Colon (tissue), 2 donors: ENCODE measurements around the gene TTC39A.

ENCODE experiments used
- FAIRE-seq: peaks from 2 replicates; lab custom pipeline; 2012; peaks lifted over from hg19 to GRCh38; lab: Jason Lieb, UNC
- donor health status: control.
- donor health status: control.

The TTC39A gene

GRCh38 chr1:51313961-51314777 lies 16.2 kb downstream of the TTC39A start:
- no peak for FAIRE-seq

DNA sequence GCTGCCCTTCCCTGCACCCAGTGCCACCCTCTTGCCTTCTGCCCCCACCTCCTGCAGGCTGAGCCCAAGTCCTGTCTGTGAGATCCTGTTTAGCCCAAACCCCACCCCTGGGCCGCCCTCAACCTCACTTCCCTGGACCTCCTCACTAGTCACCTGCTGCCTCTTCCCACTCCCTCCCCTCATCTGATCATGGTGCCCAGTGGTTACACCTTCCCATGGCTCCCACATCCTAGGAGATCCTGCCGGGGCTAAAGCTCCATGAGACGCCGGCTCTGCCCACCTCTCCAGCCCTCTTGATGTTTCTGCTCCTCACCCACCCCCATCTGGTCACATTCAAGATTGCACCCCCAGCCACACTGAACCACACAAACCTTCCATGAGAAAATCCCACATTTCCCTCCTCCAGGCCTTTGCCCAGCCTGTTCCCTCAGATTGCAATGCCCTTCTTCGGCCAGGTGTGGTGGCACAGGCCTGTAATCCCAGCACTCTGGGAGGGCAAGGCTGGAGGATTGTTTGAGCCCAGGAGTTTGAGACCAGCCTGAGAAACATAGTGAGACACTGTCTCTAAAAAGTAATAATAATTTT lies 17.0 kb downstream of the TTC39A start:
- FAIRE-seq, result no peak

GRCh38 chr1:51312718-51313117 lies 17.6 kb downstream of the TTC39A start:
- no peak for FAIRE-seq

DNA sequence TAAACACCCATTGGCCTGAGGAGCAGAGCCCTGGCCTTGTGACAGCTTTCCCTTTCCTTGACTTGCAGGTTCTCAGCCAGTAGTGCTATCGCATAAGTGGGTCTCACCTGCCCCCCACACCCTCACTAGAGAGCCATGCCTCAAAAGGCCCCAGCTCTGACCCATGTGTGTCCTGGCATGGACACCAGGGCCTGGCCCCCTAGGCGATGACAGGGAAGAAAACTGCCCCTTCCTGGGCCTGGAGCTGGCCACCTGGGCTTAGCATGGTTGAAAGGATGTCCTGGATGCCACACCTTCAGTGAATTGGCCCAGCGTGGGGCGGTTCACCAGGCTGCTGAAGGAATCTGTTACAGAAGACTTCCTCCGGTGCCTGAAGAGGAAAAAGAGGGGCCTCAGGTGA lies 18.5 kb downstream of the TTC39A start:
- no peak for FAIRE-seq

GRCh38 chr1:51310871-51311613 lies 19.3 kb downstream of the TTC39A start:
- no peak for FAIRE-seq

GRCh38 chr1:51309291-51309690 lies 21.1 kb downstream of the TTC39A start:
- no peak for FAIRE-seq

DNA sequence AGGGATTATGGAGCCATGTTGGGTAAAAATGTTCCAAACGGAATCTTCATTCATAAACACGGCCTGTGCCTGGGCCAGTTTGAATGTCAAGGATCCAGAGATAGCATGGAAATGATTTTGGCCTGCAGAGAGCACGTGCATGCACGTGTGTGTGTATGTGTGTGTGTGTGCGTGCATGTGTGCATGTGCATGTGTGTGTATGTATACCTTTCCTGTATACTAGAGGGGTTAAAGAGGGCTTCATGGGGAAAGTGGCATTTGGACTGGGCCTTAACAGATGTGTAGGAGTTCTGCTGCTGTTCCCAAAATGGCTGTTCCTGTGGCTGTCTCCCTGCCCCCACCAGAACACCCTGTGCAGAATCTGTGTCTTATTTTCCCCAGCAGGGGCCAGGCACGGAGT lies 21.7 kb downstream of the TTC39A start:
- FAIRE-seq, result no peak

DNA sequence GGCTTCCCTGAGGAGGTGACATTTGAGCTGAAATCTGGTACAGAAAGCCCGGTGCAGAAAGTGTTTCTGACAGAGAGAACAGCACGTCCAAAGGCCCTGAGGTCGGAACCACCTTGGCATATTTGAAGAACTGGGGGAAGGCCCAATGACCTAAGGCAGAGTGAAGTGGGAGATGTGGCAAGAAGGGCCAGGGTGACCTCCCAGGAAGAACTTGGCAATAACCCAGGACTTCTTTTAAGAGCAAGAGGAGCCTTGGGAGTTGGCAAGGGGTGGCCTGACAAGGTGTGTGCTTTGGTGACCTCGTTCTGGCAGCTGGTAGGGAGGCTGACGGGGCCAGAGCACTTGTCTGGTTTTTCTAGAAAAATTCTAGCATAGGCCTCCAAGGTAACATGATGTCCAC lies 23.4 kb downstream of the TTC39A start:
- FAIRE-seq, result no peak

GRCh38 chr1:51305371-51305823 lies 25.0 kb downstream of the TTC39A start:
- no peak for FAIRE-seq

- no peak for FAIRE-seq
These were observed 26.0 kb downstream of the TTC39A start for GRCh38 chr1:51304360-51304759.

DNA sequence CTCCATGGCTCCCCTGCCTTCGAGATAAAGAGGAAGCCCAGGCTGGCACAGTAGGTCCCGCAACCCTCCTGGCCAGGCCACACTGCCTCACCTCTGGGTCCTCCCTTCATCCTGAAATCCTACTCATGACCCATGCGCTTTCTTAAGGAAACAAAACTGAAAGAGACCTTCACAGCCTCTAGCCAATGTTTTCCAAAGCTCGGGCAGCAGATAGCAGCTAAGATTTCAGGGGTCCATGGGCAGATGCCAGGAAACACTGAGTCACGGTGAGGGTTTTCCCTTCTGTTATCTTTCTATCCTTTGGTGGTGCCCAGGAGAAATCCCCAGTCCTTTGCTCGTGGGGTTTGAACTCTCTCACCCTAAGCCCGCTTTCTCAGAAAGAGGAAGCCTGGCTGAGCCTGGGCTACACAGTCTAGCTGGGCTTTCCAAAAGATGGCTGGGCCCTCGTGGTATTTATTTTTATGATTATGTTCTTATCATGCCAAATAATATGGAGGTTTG lies 26.6 kb downstream of the TTC39A start:
- FAIRE-seq, result no peak

DNA sequence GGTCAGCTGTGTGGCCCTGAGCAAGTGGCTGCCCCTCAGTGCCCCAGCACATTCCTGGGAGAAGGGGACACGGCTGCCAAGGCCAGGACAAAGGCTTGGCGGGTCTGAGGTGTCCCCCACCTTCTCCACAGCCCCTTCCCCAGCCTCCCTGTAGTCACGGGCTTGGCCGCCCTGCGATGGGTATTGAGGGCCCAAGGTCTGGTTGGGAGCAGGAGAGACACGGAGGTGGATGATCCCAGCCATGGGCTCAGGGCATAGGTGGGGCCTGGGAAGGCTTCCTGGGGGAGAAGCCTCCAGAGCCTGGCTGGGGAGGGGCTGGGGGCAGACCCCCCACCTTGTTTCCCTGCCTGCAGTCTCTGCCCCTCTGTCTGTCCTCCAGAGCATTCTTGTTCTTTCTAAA lies 27.0 kb downstream of the TTC39A start:
- FAIRE-seq, result no peak

DNA sequence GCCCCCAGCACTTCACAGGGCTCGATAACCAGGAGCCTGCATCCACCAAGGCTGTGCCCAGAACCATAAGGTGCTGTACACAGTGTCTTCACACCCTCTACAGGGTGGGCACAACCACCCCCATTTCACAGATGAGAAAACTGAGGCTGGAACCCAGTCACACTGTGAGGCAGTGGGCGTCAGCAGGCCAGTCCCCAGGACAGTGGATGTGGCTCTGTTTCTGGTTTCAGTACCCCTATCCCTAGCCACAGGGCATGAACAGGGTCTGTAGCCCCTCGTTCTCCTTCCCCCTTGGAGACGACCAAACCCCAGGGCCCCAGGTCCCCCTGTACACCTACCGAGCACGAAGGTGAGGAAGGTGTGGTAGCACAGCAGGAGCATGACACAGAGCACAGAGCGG lies 27.6 kb downstream of the TTC39A start:
- FAIRE-seq, result no peak

GRCh38 chr1:51302270-51302669 lies 28.1 kb downstream of the TTC39A start:
- no peak for FAIRE-seq

DNA sequence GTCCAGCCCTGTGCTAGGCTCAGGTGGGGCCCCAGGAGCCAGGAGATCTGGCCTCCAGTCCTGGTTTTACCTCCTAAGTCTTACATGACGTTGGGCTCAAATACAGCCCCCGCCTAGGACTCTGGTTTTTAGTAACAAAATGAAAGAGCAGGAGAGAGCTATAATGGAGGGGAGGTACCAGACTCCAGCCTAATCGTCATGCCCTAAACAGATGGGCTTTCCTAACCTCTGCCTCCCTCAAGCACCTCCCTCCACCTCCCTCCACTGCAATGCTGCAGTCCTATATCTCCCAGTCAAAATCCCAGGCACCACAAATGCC lies 28.6 kb downstream of the TTC39A start:
- FAIRE-seq, result no peak

GRCh38 chr1:51301152-51301843 lies 29.1 kb downstream of the TTC39A start:
- FAIRE-seq, result no peak

DNA sequence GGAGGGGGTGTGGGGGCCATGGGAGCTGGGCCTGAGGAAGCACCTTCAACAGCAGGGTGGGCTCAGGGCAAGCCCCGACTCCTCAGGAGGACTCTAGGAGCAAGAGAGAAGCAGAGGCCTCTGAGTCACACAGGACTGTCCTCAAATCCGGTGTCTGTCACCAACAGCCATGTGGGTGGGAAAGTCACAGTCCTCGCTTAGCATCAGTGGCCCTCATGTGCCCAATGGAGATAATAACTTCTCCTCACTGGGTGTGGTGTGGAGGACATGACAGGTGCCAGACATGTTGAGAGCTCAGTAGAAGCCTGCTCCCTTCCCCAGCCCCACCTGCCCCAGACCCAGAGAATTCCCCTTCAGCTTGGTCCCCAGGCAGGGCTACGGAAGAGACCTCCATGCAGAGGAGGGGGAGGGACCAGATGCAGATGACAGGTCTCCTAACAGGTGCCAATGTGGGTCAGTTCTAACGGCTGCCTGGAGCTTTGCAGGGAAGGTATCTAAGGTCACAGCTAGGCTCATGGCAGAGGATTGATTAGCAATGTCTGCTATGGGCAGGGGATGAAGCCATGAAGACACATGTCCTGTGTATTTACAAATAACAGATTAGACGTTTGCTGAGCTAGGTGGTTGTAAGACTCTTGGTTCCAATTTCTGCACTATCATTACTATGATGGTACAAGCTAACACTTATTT lies 30.2 kb downstream of the TTC39A start:
- no peak for FAIRE-seq

GRCh38 chr1:51299185-51299885 lies 31.0 kb downstream of the TTC39A start:
- no peak for FAIRE-seq

GRCh38 chr1:51298322-51298705 lies 32.0 kb downstream of the TTC39A start:
- FAIRE-seq, result no peak

DNA sequence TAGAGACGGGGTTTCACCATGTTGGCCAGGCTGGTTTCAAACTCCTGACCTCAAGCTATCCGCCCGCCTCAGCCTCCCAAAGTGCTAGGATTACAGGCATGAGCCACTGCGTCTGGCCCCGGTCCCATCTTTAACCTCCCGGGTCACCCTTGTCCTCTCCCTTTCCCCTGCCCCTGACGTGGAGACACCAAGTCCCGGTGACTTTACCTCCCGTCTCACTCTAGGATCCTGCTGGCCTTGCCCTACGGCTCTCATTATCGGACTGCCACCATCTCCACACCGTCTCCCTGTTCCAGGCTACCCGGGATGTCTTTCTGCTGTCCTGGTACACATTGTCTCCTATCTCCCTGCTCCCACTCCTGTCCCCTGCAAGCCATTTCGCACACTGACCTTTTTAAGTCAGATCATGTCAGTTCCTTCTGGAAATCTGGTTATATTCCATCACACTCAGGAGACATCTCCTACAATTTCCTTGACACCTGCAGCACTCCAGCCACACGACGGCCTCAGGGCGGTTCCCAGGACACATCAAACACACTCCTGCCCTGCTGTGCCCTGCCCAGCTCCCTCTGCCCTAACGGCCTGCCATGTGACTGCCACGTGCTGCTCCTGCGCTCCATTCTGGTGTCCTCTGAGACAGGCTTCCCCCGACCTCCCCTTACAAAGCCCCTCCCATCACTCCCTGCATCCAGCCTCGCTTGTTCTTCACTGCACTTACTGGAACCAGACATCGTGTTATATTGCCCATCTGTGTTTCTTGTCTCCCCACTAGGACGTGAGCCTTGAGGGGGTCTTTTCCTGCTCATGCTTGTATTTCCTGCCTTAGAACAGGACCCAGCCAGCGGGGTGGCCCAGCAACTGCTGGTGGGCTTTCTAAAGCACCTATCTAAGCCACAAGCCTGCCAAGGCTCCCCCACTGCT lies 32.7 kb downstream of the TTC39A start:
- no peak for FAIRE-seq
